CD14-positive monocyte (primary cell): ENCODE data around the gene SVIL. TPM values are rescaled to one million over a fixed set of nuclear protein-coding genes. Genes with fewer than 3 reads are reported as not detected.
A peak's percentile ranks its signal among the peaks of the same experiment; 100 is the strongest.

Experiments used
- DNase-seq, 3 donors: peaks; one replicate each; pipeline ENCODE4 v3.0.0-alpha.2; 2011 to 2022
- H2AFZ ChIP-seq: 2 replicates; pipeline ENCODE4 v1.6.0; 2012; ENCODE audit warnings: mild to moderate bottlenecking, low read depth, low read length, inconsistent platforms; ENCODE audit not compliant: insufficient read depth, poor library complexity, severe bottlenecking
- H3K27ac ChIP-seq, 2 donors: 1 replicate in 1 of 2; 2 replicates in 1 of 2; pipeline ENCODE4 v1.5.1; 2012 to 2013; ENCODE audit warnings: low read length in 2 of 2, control low read depth in 1 of 2, inconsistent platforms in 1 of 2, low read depth in 1 of 2, mild to moderate bottlenecking in 1 of 2
- H3K27me3 ChIP-seq, 2 donors: one replicate each; pipeline versions ENCODE4 v1.6.0 to v1.6.1; 2011 to 2013; ENCODE audit warnings: low read length in 2 of 2; ENCODE audit not compliant: control insufficient read depth in 2 of 2, insufficient read depth in 2 of 2
- H3K36me3 ChIP-seq, 2 donors: replicated peaks in 1 of 2; 1 replicate in 1 of 2; 2 replicates in 1 of 2; pipeline versions ENCODE4 v1.5.1 to v1.6.1; 2012 to 2013; ENCODE audit warnings: low read length in 2 of 2, control low read depth in 1 of 2, inconsistent platforms in 1 of 2, mild to moderate bottlenecking in 1 of 2; ENCODE audit not compliant: insufficient read depth in 2 of 2, control insufficient read depth in 1 of 2
- H3K4me1 ChIP-seq, 2 donors: 1 replicate in 1 of 2; 2 replicates in 1 of 2; pipeline versions ENCODE4 v1.5.1 to v1.6.1; 2012 to 2013; ENCODE audit warnings: low read length in 2 of 2, control low read depth in 1 of 2, inconsistent platforms in 1 of 2, mild to moderate bottlenecking in 1 of 2, moderate library complexity in 1 of 2; ENCODE audit not compliant: insufficient read depth in 2 of 2, control insufficient read depth in 1 of 2
- H3K4me2 ChIP-seq: replicated peaks from 2 replicates; pipeline ENCODE3; 2012; ENCODE audit warnings: low read length, moderate library complexity, mild to moderate bottlenecking; ENCODE audit not compliant: poor library complexity, severe bottlenecking; ENCODE audit errors: extremely low read depth
- H3K4me3 ChIP-seq, 3 experiments: fragments of 200-600 bp in 1 of 3; sonication (generic) in 1 of 3; replicated peaks in 1 of 3; 1 replicate in 2 of 3; 2 replicates in 1 of 3; pipeline ENCODE4 v1.5.1; 2011 to 2013; ENCODE audit warnings: low read length in 3 of 3, mild to moderate bottlenecking in 3 of 3, control low read depth in 2 of 3, low read depth in 2 of 3, inconsistent platforms in 1 of 3, moderate library complexity in 1 of 3
- H3K79me2 ChIP-seq: 2 replicates; pipeline ENCODE4 v1.6.0; 2012; ENCODE audit warnings: mild to moderate bottlenecking, control low read depth, inconsistent platforms, low read length, moderate library complexity; ENCODE audit not compliant: insufficient read depth
- H3K9ac ChIP-seq: 2 replicates; pipeline ENCODE4 v1.6.0; 2017; ENCODE audit warnings: low read length, mild to moderate bottlenecking; ENCODE audit not compliant: insufficient read depth, poor library complexity, severe bottlenecking
- H3K9me3 ChIP-seq, 2 donors: replicated peaks in 1 of 2; 1 replicate in 1 of 2; 2 replicates in 1 of 2; pipeline versions ENCODE4 v1.5.1 to v1.6.1; 2012 to 2013; ENCODE audit warnings: low read length in 2 of 2, control low read depth in 1 of 2; ENCODE audit not compliant: control insufficient read depth in 1 of 2, insufficient read depth in 1 of 2
- H4K20me1 ChIP-seq: 2 replicates; pipeline ENCODE4 v1.6.0; 2012; ENCODE audit warnings: mild to moderate bottlenecking, low read length, control low read depth, moderate library complexity; ENCODE audit not compliant: insufficient read depth
- H3K27ac Mint-ChIP-seq, 7 donors: one replicate each; pipeline ENCODE4 v1.8.0; 2020; ENCODE audit warnings: mild to moderate bottlenecking in 7 of 7, mixed read lengths in 7 of 7, moderate library complexity in 6 of 7, inconsistent platforms in 2 of 7
- H3K27me3 Mint-ChIP-seq, 3 donors: one replicate each; pipeline ENCODE4 v1.8.0; 2021 to 2022; ENCODE audit warnings: low read depth in 3 of 3, mild to moderate bottlenecking in 3 of 3, mixed read lengths in 3 of 3, moderate library complexity in 3 of 3, inconsistent platforms in 1 of 3
- H3K36me3 Mint-ChIP-seq, 2 donors: one replicate each; pipeline ENCODE4 v1.8.0; 2020; ENCODE audit warnings: mixed read lengths in 2 of 2, inconsistent platforms in 1 of 2, mild to moderate bottlenecking in 1 of 2
- H3K4me1 Mint-ChIP-seq: one replicate; pipeline ENCODE4 v1.8.0; 2020; ENCODE audit warnings: mild to moderate bottlenecking, mixed read lengths
- H3K4me3 Mint-ChIP-seq, 2 donors: one replicate each; pipeline ENCODE4 v1.8.0; 2020; ENCODE audit warnings: mild to moderate bottlenecking in 2 of 2, mixed read lengths in 2 of 2, moderate library complexity in 1 of 2
- H3K9me3 Mint-ChIP-seq, 7 donors: one replicate each; pipeline ENCODE4 v1.8.0; 2020 to 2022; ENCODE audit warnings: mixed read lengths in 7 of 7, mild to moderate bottlenecking in 6 of 7, moderate library complexity in 6 of 7, inconsistent platforms in 2 of 7
- WGBS: methylation state at CpG from one replicate; pipeline ENCODE4 v1.1.5; 2013; ENCODE audit warnings: missing lambda C conversion rate; ENCODE audit not compliant: insufficient coverage; 5-methylcytosine and 5-hydroxymethylcytosine counted together
- intact Hi-C, 2 donors: fragments of 100-400 bp; cut with micrococcal nuclease; formaldehyde crosslinking; loops; one replicate each; pipeline versions ENCODE4 v1.15.0 to v1.15.1; 2023
- polyA plus RNA-seq, 3 donors: library from polyadenylated mRNA; depleted of rRNA in 1 of 3; unstranded in 2 of 3; stranded (reverse) in 1 of 3; fragments of 300-500 nt in 2 of 3; fragments of >200 nt in 1 of 3; fragmentation: Illumina TruSeq in 2 of 3; gene quantifications; 1 replicate in 2 of 3; 2 replicates in 1 of 3; pipeline ENCODE4 v1.2.3, GENCODE V29; 2012 to 2021
- TF ChIP-seq, protein P1 (sequence below): fragments of 200-600 bp; IDR thresholded peaks from one replicate; pipeline ENCODE4 v1.8.0; 2022; ENCODE audit warnings: antibody characterized with exemption, mild to moderate bottlenecking

SVIL gene
- polyA plus RNA-seq, 3 donors: 2.1 to 14.3 (median 5.8) TPM

GRCh38 chr10:29623797-29624196 lies 11.0 kb downstream of the SVIL start:
- intact Hi-C loops: no loop called here
- H3K4me1 Mint-ChIP-seq: peaks cover 20% of the 10 kb centered on the region
- TF ChIP-seq, protein P1, sequence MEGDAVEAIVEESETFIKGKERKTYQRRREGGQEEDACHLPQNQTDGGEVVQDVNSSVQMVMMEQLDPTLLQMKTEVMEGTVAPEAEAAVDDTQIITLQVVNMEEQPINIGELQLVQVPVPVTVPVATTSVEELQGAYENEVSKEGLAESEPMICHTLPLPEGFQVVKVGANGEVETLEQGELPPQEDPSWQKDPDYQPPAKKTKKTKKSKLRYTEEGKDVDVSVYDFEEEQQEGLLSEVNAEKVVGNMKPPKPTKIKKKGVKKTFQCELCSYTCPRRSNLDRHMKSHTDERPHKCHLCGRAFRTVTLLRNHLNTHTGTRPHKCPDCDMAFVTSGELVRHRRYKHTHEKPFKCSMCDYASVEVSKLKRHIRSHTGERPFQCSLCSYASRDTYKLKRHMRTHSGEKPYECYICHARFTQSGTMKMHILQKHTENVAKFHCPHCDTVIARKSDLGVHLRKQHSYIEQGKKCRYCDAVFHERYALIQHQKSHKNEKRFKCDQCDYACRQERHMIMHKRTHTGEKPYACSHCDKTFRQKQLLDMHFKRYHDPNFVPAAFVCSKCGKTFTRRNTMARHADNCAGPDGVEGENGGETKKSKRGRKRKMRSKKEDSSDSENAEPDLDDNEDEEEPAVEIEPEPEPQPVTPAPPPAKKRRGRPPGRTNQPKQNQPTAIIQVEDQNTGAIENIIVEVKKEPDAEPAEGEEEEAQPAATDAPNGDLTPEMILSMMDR: no peak

DNA sequence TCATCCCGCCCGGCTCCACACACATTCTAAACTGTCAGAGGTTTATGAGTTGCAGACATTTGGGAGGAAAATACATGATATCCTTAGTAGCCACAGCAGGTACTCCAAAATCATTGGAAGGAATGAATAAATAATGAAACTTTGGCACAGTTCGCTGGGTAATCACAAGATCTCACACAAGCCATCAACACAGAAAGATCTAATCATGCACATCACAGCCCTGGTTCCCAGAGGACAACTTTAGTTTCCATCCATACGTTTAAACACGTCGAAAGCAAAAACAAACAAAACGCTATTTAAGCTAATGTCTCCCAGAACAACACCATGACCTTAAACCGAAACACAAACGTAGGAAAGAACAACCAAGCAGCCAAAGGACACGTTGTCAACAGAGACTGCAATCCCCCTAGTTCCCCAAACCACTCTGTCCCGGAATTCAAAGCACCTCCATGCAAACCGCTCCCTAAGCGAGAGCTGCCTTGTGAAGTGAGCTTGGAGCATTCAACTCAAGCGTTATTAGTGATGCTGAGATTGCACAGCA lies 12.3 kb downstream of the SVIL start:
- Histone ChIP-seq H3K27ac (no peak overlapping the region), H3K9me3 (no peaks in the 10 kb centered on the region), H3K9ac (no peak overlapping the region), H2AFZ (no peak overlapping the region), H3K27me3 (no peaks in the 10 kb centered on the region), H3K4me3 (no peak overlapping the region), H4K20me1 (peaks cover 38% of the 10 kb centered on the region), H3K4me1 (peaks cover 3 to 15% of the 10 kb centered on the region in 2 donors), H3K36me3 (no peaks in the 10 kb centered on the region), H3K79me2 (peaks cover 47% of the 10 kb centered on the region), H3K4me2 (no peak overlapping the region)
- peak overlapping the region in 2 of 7 donors; percentile 3 to 63 for H3K27ac Mint-ChIP-seq
- DNase-seq: no peak
- TF ChIP-seq, protein P1: no peak
- H3K36me3 Mint-ChIP-seq: peaks cover 12 to 18% of the 10 kb centered on the region in 2 donors
- H3K27me3 Mint-ChIP-seq: peaks cover 0 to 2% (median 0%) of the 10 kb centered on the region in 3 donors
- no peaks in the 10 kb centered on the region for H3K9me3 Mint-ChIP-seq
- intact Hi-C loops: no loop called here
- H3K4me3 Mint-ChIP-seq: no peak overlapping the region
- 84% methylated on average over 8 of the region's 14 CpGs for WGBS
- peaks cover 18% of the 10 kb centered on the region for H3K4me1 Mint-ChIP-seq

More at GRCh38 chr10:29623797-29624196, 11.0 kb downstream of the SVIL start:
- DNase-seq: peak; percentile 47 to 86 (median 68)
- Histone ChIP-seq H3K4me2 (no peak overlapping the region), H3K9me3 (no peaks in the 10 kb centered on the region), H3K79me2 (peaks cover 43% of the 10 kb centered on the region), H3K9ac (no peak overlapping the region), H3K36me3 (no peaks in the 10 kb centered on the region), H3K4me1 (peaks cover 3 to 18% of the 10 kb centered on the region in 2 donors), H4K20me1 (peaks cover 29% of the 10 kb centered on the region), H3K27me3 (no peaks in the 10 kb centered on the region), H2AFZ (no peak overlapping the region), H3K4me3 (no peak overlapping the region), H3K27ac (no peak overlapping the region)
- peaks cover 0 to 2% (median 0%) of the 10 kb centered on the region in 3 donors for H3K27me3 Mint-ChIP-seq
- peak overlapping the region; percentile 3 to 86 (median 60) for H3K27ac Mint-ChIP-seq
- no CpG with 5 or more reads among the region's 4 CpGs for WGBS
- H3K4me3 Mint-ChIP-seq: no peak overlapping the region
- no peaks in the 10 kb centered on the region for H3K9me3 Mint-ChIP-seq
- peaks cover 16 to 20% of the 10 kb centered on the region in 2 donors for H3K36me3 Mint-ChIP-seq
